MM.1S (cell line): ENCODE data around the gene MYRIP.

Experiments
- DNase-seq: peaks from one replicate; pipeline ENCODE4 v3.0.0-alpha.2; 2015
- H2AFZ ChIP-seq: fragments of 300-600 bp; sonication (generic); 2 replicates; pipeline ENCODE4 v1.6.0; 2016; ENCODE audit warnings: antibody characterized with exemption, low read length
- H3F3A ChIP-seq: fragments of 300-600 bp; sonication (generic); 2 replicates; pipeline ENCODE4 v1.6.1; 2016; ENCODE audit warnings: mild to moderate bottlenecking, antibody characterized with exemption, low read length, moderate library complexity, mixed read lengths; ENCODE audit not compliant: insufficient read depth
- H3K27ac ChIP-seq: fragments of 300-600 bp; sonication (generic); 2 replicates; pipeline ENCODE4 v1.5.1; 2016; ENCODE audit warnings: mild to moderate bottlenecking, low read length
- H3K27me3 ChIP-seq: fragments of 300-600 bp; sonication (generic); replicated peaks from 2 replicates; pipeline ENCODE4 v1.6.0; 2016; ENCODE audit warnings: low read length; ENCODE audit not compliant: insufficient read depth
- H3K36me3 ChIP-seq: fragments of 300-600 bp; sonication (generic); replicated peaks from 2 replicates; pipeline ENCODE4 v1.6.1; 2016; ENCODE audit warnings: mild to moderate bottlenecking, low read length, mixed read lengths; ENCODE audit not compliant: insufficient read depth
- H3K4me1 ChIP-seq: fragments of 300-600 bp; sonication (generic); 2 replicates; pipeline ENCODE4 v1.6.1; 2016; ENCODE audit warnings: low read length, mixed read lengths
- H3K4me2 ChIP-seq: fragments of 300-600 bp; sonication (generic); 2 replicates; pipeline ENCODE4 v1.6.0; 2016; ENCODE audit warnings: low read depth, low read length
- H3K4me3 ChIP-seq: fragments of 300-600 bp; sonication (generic); 2 replicates; pipeline ENCODE4 v1.5.1; 2016; ENCODE audit warnings: low read length, mixed read lengths
- H3K79me2 ChIP-seq: fragments of 300-600 bp; sonication (generic); 2 replicates; pipeline ENCODE4 v1.6.1; 2016; ENCODE audit warnings: mixed run types, low read length, mixed read lengths
- H3K9ac ChIP-seq: fragments of 300-600 bp; sonication (generic); 2 replicates; pipeline ENCODE4 v1.6.1; 2016; ENCODE audit warnings: low read length, mixed read lengths
- H3K9me2 ChIP-seq: fragments of 300-600 bp; sonication (generic); replicated peaks from 2 replicates; pipeline ENCODE4 v1.6.1; 2016; ENCODE audit warnings: mild to moderate bottlenecking, low read length, mixed read lengths; ENCODE audit not compliant: insufficient read depth
- H3K9me3 ChIP-seq: fragments of 300-600 bp; sonication (generic); replicated peaks from 2 replicates; pipeline ENCODE4 v1.6.1; 2016; ENCODE audit warnings: mild to moderate bottlenecking, low read length, mixed read lengths; ENCODE audit not compliant: insufficient read depth
- H4K20me1 ChIP-seq: fragments of 300-600 bp; sonication (generic); 2 replicates; pipeline ENCODE4 v1.6.1; 2016; ENCODE audit warnings: mild to moderate bottlenecking, low read length, moderate library complexity, mixed read lengths; ENCODE audit not compliant: insufficient read depth
- EZH2 ChIP-seq: fragments of 300-600 bp; sonication (generic); optimal IDR thresholded peaks from 2 replicates; pipeline ENCODE3; 2017; ENCODE audit warnings: low read depth, mild to moderate bottlenecking, antibody characterized with exemption, low read length, mixed read lengths
- EZH2phosphoT487 ChIP-seq: fragments of 300-600 bp; sonication (generic); IDR thresholded peaks from 2 replicates; pipeline ENCODE4 v1.6.1; 2018; ENCODE audit warnings: antibody characterized with exemption, low read length
- TF ChIP-seq, protein P1 (sequence below): fragments of 300-600 bp; sonication (generic); IDR thresholded peaks from 2 replicates; pipeline ENCODE4 v1.5.1; 2016; ENCODE audit warnings: antibody characterized with exemption, low read length, mixed read lengths

MYRIP gene

GRCh38 chr3:40057786-40058185 is 248.4 kb downstream of the MYRIP start:
- Histone ChIP-seq H3K79me2 (no peaks in the 10 kb centered on the region), H3K9me3 (no peaks in the 10 kb centered on the region), H3K27ac (no peak overlapping the region), H3K36me3 (no peaks in the 10 kb centered on the region), H3K27me3 (no peaks in the 10 kb centered on the region), H3K4me1 (no peaks in the 10 kb centered on the region), H3F3A (no peaks in the 10 kb centered on the region), H3K4me2 (no peak overlapping the region), H3K9ac (no peak overlapping the region), H2AFZ (no peak overlapping the region), H4K20me1 (no peaks in the 10 kb centered on the region), H3K9me2 (no peaks in the 10 kb centered on the region), H3K4me3 (no peak overlapping the region)
- DNase-seq = no peak
- TF ChIP-seq, protein P1, sequence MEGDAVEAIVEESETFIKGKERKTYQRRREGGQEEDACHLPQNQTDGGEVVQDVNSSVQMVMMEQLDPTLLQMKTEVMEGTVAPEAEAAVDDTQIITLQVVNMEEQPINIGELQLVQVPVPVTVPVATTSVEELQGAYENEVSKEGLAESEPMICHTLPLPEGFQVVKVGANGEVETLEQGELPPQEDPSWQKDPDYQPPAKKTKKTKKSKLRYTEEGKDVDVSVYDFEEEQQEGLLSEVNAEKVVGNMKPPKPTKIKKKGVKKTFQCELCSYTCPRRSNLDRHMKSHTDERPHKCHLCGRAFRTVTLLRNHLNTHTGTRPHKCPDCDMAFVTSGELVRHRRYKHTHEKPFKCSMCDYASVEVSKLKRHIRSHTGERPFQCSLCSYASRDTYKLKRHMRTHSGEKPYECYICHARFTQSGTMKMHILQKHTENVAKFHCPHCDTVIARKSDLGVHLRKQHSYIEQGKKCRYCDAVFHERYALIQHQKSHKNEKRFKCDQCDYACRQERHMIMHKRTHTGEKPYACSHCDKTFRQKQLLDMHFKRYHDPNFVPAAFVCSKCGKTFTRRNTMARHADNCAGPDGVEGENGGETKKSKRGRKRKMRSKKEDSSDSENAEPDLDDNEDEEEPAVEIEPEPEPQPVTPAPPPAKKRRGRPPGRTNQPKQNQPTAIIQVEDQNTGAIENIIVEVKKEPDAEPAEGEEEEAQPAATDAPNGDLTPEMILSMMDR = no peak
- TF ChIP-seq EZH2 = no peak
- TF ChIP-seq EZH2phosphoT487 = no peak

- Histone ChIP-seq H4K20me1 (no peaks in the 10 kb centered on the region), H3F3A (no peaks in the 10 kb centered on the region), H3K9ac (no peak overlapping the region), H3K27me3 (no peaks in the 10 kb centered on the region), H2AFZ (no peak overlapping the region), H3K36me3 (no peaks in the 10 kb centered on the region), H3K4me3 (no peak overlapping the region), H3K4me1 (no peaks in the 10 kb centered on the region), H3K4me2 (no peak overlapping the region), H3K27ac (no peak overlapping the region), H3K9me3 (no peaks in the 10 kb centered on the region), H3K79me2 (no peaks in the 10 kb centered on the region), H3K9me2 (no peaks in the 10 kb centered on the region)
- no peak for DNase-seq
- TF ChIP-seq, protein P1 = no peak
- TF ChIP-seq EZH2 (no peak), EZH2phosphoT487 (no peak)
These were observed 259.2 kb downstream of the MYRIP start for GRCh38 chr3:40068636-40069035.

GRCh38 chr3:40070816-40071215 is 261.4 kb downstream of the MYRIP start:
- Histone ChIP-seq H3K9me3 (no peaks in the 10 kb centered on the region), H3F3A (no peaks in the 10 kb centered on the region), H3K9me2 (no peaks in the 10 kb centered on the region), H3K4me2 (no peak overlapping the region), H3K4me1 (no peaks in the 10 kb centered on the region), H3K27ac (no peak overlapping the region), H3K9ac (no peak overlapping the region), H3K36me3 (no peaks in the 10 kb centered on the region), H3K27me3 (no peaks in the 10 kb centered on the region), H4K20me1 (no peaks in the 10 kb centered on the region), H3K4me3 (no peak overlapping the region), H2AFZ (no peak overlapping the region), H3K79me2 (no peaks in the 10 kb centered on the region)
- no peak for DNase-seq
- no peak for TF ChIP-seq EZH2phosphoT487
- TF ChIP-seq, protein P1 = no peak
- no peak for TF ChIP-seq EZH2
